ENCODE results near the gene XIST. TPM values are rescaled to one million over a fixed set of nuclear protein-coding genes. Genes with fewer than 3 reads are reported as not detected.
"Not testable (repeated sequence)": the region's sequence is repeated elsewhere in the genome, so short reads cannot be mapped to it uniquely, and the experiment has no call there.

XIST gene
- total and polyA plus RNA-seq, 10 of the 15 experiments (the other 5 are each of a cell fraction or from before 2014, with no cell fraction given), result 39.1 to 787 (median 91.3) TPM

- H3K79me2 ChIP-seq (ENCODE audit: control insufficient read depth, insufficient read depth, low read length), result no peaks in the 10 kb centered on the region
- H3K36me3 ChIP-seq (ENCODE audit: control insufficient read depth in 2 of 2, insufficient read depth in 2 of 2, low read length in 1 of 2), result peaks cover 0 to 6% of the 10 kb centered on the region in 2 experiments; a peak in 2 of 4 replicates
- TF ChIP-seq POLR2AphosphoS5 (IDR thresholded peaks at IDR 0.05; ENCODE audit: low read length) (0 out of 2 replicates have a peak, but pooled peaks have one; percentile 34), RAD51 (IDR thresholded peaks at IDR 0.05) (no peak)
- intact Hi-C loops (cut with micrococcal nuclease; ENCODE audit: unreplicated experiment) (no loop called here), in situ Hi-C loops (cut with MboI) (no loop called here)
- no TSS peak for BruUV-seq (replicated peaks)
- ChIA-PET SMC1A (ENCODE audit: uncharacterized antibody, unreplicated experiment) (no interaction called here), RAD21 (ENCODE audit: unreplicated experiment) (no interaction called here), POLR2A (no interaction called here), CTCF (interaction anchor here (0.9 to 1.0 kb wide), 2 partner anchors 33 to 139 kb away, joined by 3 read pairs; no protein-coding TSS in a partner anchor)
- H3K9me3 ChIP-seq (replicated peaks; ENCODE audit: control insufficient read depth, insufficient read depth, low read length), result no peaks in the 10 kb centered on the region
- 56% methylated on average over 4 of the region's 4 CpGs for WGBS (ENCODE audit: insufficient coverage, insufficient replicate concordance, low lambda C conversion rate, missing lambda C conversion rate)
- no peaks in the 10 kb centered on the region for H3K27me3 ChIP-seq (replicated peaks in 1 of 2; ENCODE audit: control insufficient read depth in 2 of 2, insufficient read depth in 2 of 2, low read length in 1 of 2)
- no peak for ATAC-seq
- no peak overlapping the region for H3K27ac ChIP-seq (ENCODE audit: control insufficient read depth, insufficient read depth)
- H3K9ac ChIP-seq (ENCODE audit: control insufficient read depth, insufficient read depth, low read length), result no peak overlapping the region
- FAIRE-seq, result peak; percentile 41
- no peak overlapping the region for H3K4me2 ChIP-seq (ENCODE audit: control insufficient read depth, insufficient read depth)
- H4K20me1 ChIP-seq (ENCODE audit: control insufficient read depth, insufficient read depth), result no peaks in the 10 kb centered on the region
- no peaks in the 10 kb centered on the region for H3K4me1 ChIP-seq (ENCODE audit: control insufficient read depth, insufficient read depth, low read length)
- no peak overlapping the region for H2AFZ ChIP-seq (ENCODE audit: control insufficient read depth, low read depth, low read length)
- no peak for DNase-seq (ENCODE audit: low read depth, low spot score)
- H3K4me3 ChIP-seq, result no peak overlapping the region
Observed at GRCh38 chrX:73821921-73822559, 30.5 kb downstream of the XIST start.

- FAIRE-seq; in situ Hi-C loops (cut with MboI): not testable (repeated sequence)
- POLR2A ChIA-PET, result interaction anchor here (0.7 kb wide), 1 partner anchor 21 kb away, joined by 4 read pairs; no protein-coding TSS in a partner anchor
Observed at GRCh38 chrX:73819864-73820558, 32.5 kb downstream of the XIST start.

More at GRCh38 chrX:73819864-73820558, 32.5 kb downstream of the XIST start:
- H2AFZ ChIP-seq (ENCODE audit: control insufficient read depth, low read depth, low read length); RAD21 ChIA-PET (ENCODE audit: unreplicated experiment); H3K4me1 ChIP-seq (ENCODE audit: control insufficient read depth, insufficient read depth, low read length); H3K4me2 ChIP-seq (ENCODE audit: control insufficient read depth, insufficient read depth); H4K20me1 ChIP-seq (ENCODE audit: control insufficient read depth, insufficient read depth); CTCF ChIA-PET; ATAC-seq; SMC1A ChIA-PET (ENCODE audit: uncharacterized antibody, unreplicated experiment); DNase-seq (ENCODE audit: low read depth, low spot score); H3K27me3 ChIP-seq (replicated peaks in 1 of 2; ENCODE audit: control insufficient read depth in 2 of 2, insufficient read depth in 2 of 2, low read length in 1 of 2); H3K27ac ChIP-seq (ENCODE audit: control insufficient read depth, insufficient read depth); H3K9ac ChIP-seq (ENCODE audit: control insufficient read depth, insufficient read depth, low read length); intact Hi-C loops (cut with micrococcal nuclease; ENCODE audit: unreplicated experiment); H3K4me3 ChIP-seq; BruUV-seq (replicated peaks); H3K79me2 ChIP-seq (ENCODE audit: control insufficient read depth, insufficient read depth, low read length); H3K36me3 ChIP-seq (ENCODE audit: control insufficient read depth in 2 of 2, insufficient read depth in 2 of 2, low read length in 1 of 2); H3K9me3 ChIP-seq (replicated peaks; ENCODE audit: control insufficient read depth, insufficient read depth, low read length): not testable (repeated sequence)
- 64% methylated on average over 10 of the region's 10 CpGs for WGBS (ENCODE audit: insufficient coverage, insufficient replicate concordance, low lambda C conversion rate, missing lambda C conversion rate)
